Activated CD4-positive, alpha-beta T cell treated with anti-CD3 and anti-CD28 coated beads, Interleukin-2, amount 50 U/mL, for 48 hours (primary cell): ENCODE measurements around the gene DNM3.
"Not testable (repeated sequence)": the region's sequence is repeated elsewhere in the genome, so short reads cannot be mapped to it uniquely, and the experiment has no call there.

Experiments used
- DNase-seq, 2 experiments: peaks; one replicate each; pipeline ENCODE4 v3.0.0-alpha.2; 2020

Gene DNM3

DNA sequence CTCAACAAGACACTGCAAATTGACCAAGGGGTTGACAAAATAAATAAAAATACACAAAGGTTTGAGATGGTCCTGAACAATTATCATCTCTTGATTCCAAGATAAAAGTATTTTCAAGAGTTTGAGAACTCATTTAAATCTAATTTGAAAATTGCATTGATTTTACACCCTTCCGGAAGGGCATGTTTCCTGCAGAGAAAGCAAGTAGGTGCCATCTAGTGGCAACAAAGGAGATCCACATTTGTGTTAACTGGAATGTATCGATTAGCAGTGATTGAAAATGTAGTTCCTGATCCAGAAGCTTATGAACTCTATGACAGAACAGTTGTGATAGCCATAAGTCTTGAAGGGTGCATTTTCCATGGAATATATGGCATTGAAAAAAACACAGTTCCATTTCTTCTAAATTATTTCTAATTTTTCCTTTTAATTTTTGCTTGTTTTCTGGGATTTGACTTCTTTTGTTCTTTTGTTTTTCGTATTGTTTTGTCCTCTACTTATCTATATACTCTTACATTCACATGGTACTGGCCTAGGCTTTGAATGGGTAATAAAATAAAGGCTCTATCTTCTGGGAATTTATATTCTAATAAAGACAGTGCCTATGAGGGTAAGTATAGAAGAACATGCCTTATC is 143.7 kb downstream of the DNM3 start:
- no peak for DNase-seq

DNA sequence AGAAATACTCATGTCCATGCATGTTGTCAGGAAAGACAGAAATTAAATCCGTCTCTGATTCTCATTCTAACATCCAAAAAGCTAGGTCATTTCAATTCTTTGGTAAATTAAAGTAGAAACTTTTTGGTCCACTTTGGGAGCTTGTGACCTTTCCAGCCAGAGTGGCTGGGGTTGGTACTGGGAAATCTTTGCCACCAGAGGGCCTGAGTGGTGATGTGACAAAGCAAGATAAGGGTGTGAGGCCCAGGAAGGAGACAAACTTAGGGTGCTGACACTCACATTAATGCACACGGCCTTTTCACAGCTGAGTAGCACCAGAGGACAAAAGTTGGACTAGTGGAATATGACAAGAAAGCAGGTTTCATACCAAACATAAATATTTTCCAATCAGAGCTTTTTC is 144.3 kb downstream of the DNM3 start:
- no peak for DNase-seq

DNA sequence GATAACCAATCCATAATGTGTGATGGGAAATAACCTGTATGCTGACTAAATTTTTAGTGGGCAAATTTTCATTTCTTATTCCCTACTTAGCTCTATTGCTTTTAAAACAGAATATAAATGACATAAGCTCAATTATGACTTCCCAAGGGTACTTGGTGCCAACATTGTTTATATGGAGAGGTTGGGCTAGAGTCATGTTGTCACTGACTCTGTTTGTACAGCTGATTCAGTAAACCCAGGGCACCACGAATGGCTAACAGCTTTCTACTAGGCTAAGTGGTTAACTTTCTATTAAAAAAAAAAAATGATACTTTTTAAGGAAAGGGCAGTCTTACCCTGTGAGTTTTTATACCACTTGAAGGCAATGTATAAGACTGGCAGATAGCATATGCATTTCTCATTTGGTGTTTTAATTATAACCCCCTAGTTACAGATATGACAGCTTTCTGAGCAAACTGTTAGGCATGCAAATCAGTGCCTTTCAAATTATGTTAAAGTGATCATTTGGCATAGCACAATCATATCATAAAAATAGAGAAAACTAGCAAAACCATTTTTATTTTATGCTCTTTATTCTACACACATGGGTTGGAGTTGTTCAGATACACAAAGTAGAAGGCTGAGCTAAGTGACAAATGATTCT is 147.1 kb downstream of the DNM3 start:
- DNase-seq: no peak

DNA sequence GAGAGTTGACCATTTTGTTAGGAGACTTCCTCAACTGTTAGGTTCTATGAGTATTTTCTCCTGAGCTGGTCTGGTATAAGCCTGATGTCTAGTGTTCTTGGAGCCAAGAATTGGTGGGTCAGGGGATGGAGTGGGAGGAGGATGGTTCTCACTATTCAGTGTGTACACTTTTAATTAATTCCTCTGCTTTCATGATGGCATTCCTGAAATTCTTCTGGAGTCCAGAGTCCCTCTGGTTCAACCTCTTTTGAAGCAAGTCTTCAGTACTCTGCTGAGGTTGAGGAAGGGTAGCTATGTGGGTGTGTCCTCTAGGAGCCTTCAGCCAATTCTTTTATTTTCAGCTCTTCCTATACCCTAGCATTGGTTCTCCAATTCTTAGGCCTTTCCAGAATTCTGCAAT is 149.1 kb downstream of the DNM3 start:
- no peak for DNase-seq

DNA sequence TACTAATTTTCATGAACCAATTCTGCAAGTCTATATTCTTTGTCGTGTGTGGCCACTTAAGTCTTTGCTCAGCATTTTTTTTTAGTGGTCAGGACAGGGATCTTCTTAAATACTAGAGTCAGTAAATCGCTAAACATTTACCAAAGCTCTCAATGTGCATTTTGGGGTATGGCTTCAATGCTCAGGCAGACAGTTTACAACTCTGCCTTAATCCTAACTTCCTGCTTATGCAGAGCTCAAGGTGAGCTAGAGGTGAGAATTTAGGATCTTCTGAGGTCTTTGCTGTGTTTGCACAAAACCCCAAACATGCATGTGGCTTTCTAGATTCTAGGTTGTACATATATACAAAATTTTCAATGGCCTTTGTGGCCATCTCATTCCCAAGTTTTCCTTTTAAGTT is 153.0 kb downstream of the DNM3 start:
- DNase-seq: no peak

DNA sequence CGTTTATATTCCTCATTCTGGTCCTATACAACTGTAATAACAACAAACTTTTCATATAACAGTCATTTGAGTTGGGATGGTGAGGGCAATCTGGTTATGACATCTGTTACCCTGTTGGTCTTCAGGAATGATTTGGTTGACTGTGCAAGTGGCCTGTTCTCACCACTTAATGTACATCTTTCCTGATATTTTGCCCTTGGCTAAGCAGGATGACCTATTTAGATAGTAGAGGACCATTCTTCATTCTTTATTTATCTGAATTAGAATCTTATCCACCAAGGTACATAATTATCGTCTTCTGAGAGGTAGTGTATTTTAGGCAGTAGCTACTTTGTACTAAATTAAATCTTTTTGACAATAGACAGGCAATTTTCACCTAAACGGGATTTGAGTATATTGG is 154.3 kb downstream of the DNM3 start:
- DNase-seq: no peak

DNA sequence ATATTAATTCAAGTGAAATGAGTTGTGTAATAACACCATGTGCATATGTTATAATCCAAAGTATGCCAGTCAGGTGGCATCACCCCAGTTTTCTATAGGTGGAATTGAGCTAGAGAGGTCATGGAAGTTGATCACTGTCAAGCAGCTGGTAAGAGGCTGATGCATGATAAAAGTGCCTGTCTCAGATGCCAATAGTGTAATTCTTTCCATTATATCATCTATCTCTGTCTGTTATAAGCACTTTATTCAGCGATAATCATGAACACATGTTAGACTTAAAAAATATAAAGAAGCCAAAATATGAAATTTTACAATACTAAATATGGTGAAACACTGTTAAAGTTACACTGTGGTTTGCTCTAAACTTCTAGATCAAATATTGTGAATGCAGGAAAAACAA is 156.6 kb downstream of the DNM3 start:
- no peak for DNase-seq

DNA sequence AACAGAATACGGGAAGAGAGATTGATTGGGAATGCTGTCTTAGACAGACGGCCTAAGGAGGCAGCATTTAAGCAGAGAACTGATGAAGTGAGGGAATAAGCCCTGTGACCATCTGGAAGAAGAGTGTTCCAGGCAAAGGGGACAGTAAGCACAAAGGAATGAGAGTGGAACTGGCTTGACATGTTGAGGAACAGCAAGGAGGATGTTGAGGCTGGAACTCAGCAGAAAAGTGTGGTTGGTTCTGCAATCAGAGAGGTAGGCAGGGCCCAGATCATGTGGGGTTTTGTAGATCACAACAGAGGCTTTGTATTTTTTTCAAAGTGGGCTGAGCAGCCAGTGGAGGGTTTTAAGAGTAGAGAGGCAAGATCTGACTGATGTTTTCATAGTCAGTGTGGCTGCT is 157.4 kb downstream of the DNM3 start:
- no peak for DNase-seq

DNA sequence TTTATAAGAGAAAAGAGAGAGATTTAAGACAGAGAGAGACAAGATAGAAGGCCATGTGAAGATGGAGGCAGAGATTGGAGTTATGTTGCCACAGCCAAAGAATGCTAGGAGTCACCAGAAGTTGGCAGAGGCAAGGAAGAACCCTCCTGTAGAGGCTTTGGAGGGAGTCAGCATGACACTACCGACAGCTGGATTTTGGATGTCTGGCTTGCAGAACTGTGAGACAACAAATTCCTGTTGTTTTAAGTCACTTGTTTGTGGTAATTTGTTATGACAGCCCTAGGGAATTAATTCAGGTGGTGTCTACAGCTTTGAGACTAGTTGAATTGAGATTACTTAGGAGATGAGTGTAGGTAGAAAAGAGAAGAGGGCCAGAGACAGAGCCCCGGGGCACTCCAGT is 158.5 kb downstream of the DNM3 start:
- no peak for DNase-seq

DNA sequence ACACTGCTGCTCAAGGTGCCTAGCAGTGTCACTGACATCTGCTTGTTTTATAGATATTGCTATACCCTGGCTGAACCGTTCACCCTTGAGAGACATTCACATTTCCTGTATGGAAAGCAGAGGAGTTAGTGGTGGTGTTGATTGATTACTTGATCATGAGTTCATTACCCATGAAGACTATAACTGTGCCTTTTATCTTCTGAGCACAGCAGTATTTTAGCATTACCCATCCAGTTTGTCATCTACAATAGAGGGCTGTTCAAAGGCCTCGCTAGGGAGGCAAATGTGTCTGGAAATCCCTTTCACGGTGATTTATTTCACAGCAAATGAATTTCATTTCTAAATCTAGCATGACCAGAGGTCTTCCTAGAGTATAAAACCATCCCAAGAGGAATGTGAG is 160.0 kb downstream of the DNM3 start:
- no peak for DNase-seq

DNA sequence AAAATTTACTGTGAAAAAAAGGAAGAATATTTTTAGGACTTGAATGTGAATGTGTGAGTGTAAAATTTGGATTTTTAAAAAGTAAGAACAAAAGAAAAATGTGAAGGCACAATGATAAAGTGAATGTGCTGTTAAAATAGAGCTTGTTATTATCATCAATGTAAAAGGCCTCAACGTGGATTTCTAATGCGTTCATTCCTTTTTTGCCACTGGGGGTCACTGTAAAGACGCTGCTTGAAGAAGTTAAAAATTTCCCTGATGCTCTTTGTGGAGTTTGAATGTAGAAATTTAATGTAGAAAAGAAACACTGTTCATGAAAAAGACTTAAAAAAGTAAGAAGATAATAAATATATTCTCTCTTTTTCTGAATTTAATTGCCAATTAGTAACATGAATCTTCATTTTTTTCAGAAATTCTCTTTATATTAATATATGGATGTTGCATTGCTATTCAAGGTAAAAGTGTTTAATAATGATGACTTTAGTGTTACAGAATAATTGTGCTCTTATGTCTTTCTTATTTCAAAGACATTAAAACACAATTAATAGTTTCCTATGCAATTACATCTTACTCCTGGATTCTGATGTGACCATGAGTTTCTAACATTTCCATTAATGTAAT is 161.5 kb downstream of the DNM3 start:
- DNase-seq: peak in 1 of 2 experiments; percentile 19

DNA sequence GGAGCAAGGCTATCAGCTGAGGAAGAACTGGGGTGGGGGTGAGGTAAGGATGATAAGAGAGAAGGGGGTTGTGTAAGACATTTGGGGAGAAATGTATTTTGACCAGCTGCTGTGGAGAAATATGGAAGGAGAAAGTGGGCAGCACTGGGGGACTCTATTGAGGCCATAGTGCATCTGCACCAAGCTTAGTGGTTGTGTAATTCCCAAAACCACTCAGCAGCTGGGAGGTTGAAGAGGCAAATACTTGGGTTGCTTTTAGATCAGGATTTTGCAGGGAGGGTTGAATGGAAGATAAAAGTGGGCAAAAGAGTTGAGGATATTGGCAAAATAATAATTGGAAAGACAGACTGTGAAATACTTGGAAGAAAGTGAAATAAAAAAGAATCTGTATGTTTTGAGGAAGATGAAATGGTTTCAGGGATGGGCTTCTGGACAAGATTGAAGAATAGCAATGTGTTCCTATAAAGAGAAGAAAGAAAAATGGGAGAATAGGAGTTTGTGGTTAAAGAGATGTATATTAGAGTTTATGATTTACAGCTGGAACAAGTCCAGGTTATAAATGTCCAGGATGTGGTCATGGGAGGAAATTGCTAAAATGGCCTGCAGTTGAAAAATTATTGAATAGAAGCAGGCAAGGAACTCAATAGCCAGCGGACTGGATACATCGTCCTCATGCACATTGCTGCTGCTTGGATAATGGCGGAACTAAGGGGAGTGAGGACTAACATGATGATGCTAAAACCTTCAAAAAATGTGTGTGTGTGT is 162.7 kb downstream of the DNM3 start:
- no peak for DNase-seq

DNA sequence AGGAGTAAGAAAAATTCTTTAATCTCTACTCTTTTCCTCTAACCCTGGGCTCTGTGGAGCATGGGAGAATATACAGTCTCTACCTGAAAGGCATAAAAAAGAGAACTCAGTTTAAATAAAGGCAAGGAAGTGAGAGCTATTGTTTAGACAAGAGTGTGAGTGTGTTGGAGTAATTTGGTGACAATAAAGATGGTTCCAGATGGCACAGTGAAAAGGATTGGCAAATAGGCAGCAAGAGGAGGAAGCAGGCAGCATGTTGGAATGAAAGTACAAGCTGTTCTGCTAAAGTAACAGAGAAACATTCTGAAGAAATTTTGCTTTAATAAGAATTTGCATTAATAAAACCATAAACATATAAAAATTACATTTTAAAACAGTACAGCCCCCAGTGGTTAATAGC is 163.4 kb downstream of the DNM3 start:
- DNase-seq: no peak

DNA sequence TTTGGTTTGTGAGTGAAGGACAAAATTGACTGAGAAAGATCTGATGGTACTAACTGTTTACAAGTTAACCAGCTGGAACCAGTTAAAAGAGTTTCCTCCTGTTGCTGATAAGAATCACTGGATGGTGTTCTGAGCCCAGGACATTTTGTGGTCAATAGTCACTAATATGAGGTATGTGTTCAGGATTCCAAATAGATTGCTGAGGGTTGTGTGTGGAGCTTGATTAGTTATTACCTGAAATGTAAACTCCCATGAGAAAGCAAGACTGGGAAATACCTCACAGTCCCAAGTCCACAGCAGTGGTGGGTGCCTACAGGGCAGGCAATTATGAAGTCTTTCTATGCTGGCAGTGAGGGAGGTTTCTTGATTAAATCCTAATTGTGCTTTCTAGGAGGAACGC is 164.6 kb downstream of the DNM3 start:
- DNase-seq: no peak

DNA sequence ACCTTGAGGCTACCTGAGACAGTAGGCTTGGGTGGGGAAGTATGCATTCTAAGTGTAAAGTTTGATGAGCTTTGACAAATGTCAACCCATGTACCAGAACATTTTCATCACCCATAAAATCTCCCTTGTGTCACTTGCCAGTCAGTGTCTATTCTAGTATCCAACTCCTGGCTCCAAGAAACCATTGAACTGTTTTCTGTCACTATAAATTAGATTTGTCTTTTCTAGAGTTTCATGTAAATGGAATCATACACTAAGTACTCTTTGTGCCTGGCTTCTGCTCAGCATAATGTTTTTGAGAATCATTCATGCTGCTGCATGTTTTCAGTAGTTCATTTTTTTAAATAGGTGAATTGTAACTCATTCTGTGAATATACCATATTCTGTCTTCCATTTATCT is 165.4 kb downstream of the DNM3 start:
- no peak for DNase-seq

DNA sequence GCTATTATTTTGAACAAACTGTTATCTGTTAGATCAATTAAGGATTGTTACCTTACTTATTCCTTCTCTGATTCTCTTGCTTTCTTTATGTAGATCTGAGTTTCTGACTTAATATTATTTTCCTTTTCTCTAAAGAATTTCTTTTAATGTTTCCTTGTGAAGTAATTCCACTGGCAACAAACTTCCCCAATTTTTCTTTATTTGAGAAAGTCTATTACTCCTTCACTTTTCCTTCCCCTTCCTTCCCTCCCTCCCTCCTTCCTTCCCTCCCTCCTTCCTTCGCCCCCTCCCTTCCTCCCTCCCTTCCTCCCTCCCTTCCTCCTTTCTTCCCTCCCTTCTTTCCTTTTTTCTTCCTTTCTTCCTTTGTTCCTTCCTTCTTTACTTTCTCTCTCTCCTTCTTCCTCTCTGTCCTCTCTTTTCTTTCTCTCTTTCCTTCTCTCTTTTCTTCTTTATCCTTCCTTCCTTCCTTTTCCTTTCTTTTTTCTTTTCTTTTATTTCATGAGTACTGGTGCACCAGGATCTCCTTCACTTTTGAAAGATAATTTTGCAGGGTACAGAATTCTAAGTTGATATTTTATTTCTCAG is 177.5 kb downstream of the DNM3 start:
- DNase-seq: no peak

DNA sequence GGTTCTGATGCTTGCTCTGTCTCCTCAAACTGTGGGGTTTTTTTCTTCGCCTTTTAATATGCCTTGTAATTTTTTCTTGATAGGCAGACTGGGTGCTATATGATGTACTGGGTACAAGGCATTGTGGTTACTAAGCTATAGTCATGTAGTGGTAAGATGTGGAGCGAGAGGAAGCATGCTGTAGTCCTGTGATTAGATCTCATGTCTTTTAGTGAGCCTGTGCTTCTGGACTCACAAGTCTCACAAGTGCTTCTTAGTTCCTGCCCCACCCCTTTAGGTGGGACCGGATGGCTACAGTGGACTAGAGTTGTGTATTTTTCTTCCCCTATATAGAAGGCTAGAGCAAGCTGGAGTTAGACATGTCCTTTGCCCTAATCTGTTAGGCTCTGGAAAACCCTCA is 178.7 kb downstream of the DNM3 start:
- DNase-seq: no peak

DNA sequence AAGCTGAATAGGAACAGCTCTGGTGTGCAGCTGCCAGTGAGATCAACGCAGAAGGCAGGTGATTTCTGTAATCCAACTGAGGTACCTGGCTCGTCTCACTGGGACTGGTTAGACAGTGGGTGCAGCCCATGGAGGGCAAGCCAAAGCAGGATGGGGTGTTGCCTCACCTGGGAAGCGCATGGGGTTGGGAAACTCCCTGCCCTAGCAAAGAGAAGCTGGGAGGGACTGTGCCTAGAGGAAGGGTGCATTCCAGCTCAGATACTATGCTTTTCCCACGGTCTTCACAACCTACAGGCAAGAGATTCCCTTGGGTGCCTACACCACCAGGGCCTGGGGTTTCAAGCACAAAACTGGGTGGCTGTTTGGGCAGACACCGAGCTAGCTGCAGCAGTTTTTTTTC is 183.2 kb downstream of the DNM3 start:
- no peak for DNase-seq

DNA sequence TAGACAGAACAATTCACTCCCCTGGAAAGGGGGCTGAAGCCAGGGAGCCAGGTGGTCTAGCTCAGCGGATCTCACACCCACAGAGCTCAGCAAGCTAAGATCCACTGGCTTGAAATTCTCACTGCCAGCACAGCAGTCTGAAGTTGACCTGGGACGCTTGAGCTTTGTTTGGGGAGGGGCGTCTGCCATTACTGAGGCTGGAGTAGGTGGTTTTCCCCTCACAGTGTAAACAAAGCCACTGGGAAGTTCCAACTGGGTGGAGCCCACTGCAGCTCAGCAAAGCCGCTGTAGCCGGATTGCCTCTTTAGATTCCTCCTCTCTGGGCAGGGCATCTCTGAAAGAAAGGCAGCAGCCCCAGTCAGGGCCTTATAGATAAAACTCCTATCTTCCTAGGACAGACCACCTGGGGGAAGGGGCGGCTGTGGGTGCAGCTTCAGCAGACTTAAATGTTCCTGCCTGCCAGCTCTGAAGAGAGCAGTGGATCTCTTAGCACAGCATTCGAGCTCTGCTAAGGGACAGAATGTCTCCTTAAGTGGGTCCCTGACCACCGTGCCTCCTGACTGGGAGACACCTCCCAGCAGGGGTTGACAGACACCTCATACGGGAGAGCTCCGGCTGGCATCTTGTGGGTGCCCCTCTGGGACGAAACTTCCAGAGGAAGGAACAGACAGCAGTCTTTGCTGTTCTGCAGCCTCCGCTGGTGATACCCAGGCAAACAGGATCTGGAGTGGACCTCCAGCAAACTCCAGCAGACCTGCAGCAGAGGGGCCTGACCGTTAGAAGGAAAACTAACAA is 183.8 kb downstream of the DNM3 start:
- DNase-seq: not testable (repeated sequence)

DNA sequence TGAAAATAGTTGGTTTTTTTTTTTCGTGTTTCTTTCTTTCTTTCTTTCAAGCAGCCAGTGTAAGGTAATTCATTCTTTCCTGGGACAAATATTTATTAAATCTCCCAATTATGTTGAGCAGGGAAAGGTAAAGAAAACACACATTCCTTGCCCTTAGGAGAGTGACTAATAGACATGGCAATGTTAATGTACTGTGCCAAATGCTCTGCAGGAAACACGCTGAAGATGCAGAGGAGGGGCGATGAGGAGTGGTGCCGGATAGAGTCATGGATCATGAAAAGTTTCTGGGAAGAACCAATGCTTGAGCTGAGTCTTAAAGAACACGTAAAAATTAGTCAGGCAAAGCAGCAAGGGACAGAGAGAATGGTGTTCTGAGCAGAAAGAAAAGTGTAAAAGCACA is 199.2 kb downstream of the DNM3 start:
- DNase-seq: no peak

DNA sequence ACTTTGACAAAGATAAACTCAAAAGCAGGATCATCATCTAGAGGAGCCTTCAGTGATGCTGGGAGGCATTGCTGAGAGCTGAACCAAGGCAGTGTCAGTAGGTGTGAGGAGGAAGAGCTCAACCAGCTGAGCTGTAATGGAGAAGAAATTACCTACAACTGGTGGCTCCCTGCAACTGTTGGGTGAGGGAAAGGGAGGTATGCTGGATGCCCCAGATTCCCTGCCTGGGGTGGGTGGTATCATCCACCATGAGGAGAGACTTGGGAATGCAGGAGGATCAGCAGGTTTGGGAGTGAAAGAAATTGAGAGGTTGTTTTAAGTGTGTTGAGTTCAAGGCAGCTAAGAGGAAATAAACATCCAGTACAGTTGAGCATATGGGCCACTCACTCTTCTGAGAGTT is 199.8 kb downstream of the DNM3 start:
- no peak for DNase-seq

DNA sequence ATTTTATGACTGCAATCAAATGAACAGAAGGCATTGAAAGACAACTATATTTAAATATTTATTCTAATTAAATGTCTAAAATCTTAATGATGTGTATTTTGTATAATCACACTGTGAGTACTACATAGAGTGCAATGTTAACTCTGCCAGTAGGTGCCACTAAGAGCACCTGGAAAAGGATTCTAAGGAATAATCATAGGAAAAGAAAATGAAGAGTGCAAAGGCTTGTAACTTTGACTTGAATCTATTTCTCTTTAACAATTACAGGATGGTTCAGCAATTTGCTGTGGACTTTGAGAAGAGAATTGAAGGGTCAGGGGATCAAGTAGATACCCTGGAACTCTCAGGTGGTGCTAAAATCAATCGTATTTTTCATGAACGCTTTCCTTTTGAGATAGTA is 200.4 kb downstream of the DNM3 start:
- no peak for DNase-seq

DNA sequence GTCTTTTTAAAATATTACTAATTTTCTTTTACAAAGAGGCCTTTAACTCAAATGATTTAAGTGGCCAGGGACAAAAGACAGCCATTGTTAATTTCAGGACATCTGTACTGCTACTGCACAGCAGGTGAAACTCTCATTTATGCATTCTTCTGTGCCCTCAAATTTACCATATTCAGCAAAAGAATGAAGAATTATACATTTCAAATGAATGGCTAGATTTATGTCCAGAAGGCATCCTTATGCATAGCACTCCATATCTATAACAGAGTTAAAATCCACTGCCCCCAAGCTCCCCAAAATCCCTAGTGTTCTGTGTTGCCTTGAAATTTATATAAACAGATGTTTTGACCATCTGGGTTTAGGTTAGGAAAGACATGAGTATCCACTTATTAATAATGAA is 202.6 kb downstream of the DNM3 start:
- no peak for DNase-seq
